PC-9 (cell line): ENCODE results near the gene PDE6D.

ENCODE experiments used
- CTCF ChIP-seq: fragments of 200-600 bp; sonication (generic); conservative IDR thresholded peaks from 2 replicates; pipeline ENCODE4 v1.6.1; 2017; ENCODE audit warnings: mixed run types, antibody characterized with exemption, mild to moderate bottlenecking, moderate library complexity
- EZH2 ChIP-seq: fragments of 200-600 bp; sonication (generic); IDR thresholded peaks from 2 replicates; pipeline ENCODE4 v1.8.0; 2017; ENCODE audit warnings: antibody characterized with exemption, low read depth

DNA sequence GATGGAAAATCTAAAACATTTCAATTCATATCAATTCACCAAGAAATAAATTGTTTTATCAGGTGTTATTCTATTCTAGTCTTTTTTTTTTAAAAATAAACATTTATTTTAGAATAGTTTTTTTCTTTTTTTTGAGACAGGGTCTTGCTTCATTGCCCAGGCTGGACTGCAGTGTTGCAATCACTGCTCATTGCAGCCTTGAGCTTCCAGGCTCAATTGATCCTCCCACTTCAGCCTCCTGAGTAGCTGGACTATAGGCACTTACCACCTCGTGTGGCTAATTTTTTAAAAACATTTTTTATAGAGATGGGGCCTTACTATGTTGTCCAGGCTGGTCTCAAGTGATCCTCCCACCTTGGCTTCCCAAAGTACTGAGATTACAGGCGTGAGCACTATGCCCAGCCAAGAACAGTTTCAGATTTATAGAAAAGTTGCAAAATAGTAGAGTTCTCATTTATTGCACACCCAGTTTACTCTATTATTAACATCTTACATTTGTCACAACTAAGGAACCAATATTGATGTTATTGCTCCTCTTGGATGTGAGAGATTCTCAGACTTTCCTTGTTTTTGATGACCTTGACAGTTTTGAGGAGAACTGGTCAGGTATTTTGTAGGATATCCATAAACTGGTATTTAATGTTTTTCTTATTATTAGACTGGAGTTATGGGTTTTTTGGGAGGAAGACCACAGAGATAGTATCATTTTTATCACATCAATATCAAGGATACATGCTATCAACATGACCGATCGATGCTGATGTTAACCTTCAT is 29.9 kb downstream of the PDE6D start:
- TF ChIP-seq CTCF (no peak), EZH2 (no peak)
